Renal cortex interstitium (tissue), 11 donors: Measurements from ENCODE around the gene SLCO4A1. TPM values are rescaled to one million over a fixed set of nuclear protein-coding genes. Genes with fewer than 3 reads are reported as not detected.

Source experiments
- DNase-seq, 11 donors: peaks; one replicate each; pipeline ENCODE4 v3.0.0-alpha.2; 2013; ENCODE audit warnings: low read depth in 9 of 11, low spot score in 4 of 11; ENCODE audit errors: extremely low read depth in 1 of 11
- polyA plus RNA-seq, 3 donors: library from polyadenylated mRNA; unstranded; fragments of 120-200 nt; gene quantifications; one replicate each; pipeline ENCODE4 v1.2.1, GENCODE V29; 2013; ENCODE audit not compliant: insufficient read length in 3 of 3

The SLCO4A1 gene
- polyA plus RNA-seq, 3 donors: 3.3 to 20.5 (median 4.2) TPM

- DNase-seq: no peak
Measured at GRCh38 chr20:62645613-62646012, 3.3 kb downstream of the SLCO4A1 start.

GRCh38 chr20:62646851-62647520 is 4.7 kb downstream of the SLCO4A1 start:
- no peak for DNase-seq

- DNase-seq: no peak
Measured at GRCh38 chr20:62647521-62648317, 5.4 kb downstream of the SLCO4A1 start.

- DNase-seq: no peak
Measured at GRCh38 chr20:62648318-62648995, 6.2 kb downstream of the SLCO4A1 start.

- DNase-seq: no peak
Measured at GRCh38 chr20:62649140-62649539, 6.8 kb downstream of the SLCO4A1 start.

GRCh38 chr20:62650551-62651284 is 8.4 kb downstream of the SLCO4A1 start:
- DNase-seq: no peak

- no peak for DNase-seq
Measured at GRCh38 chr20:62651285-62652021, 9.2 kb downstream of the SLCO4A1 start.

GRCh38 chr20:62652041-62652893 is 10.0 kb downstream of the SLCO4A1 start:
- peak; percentile 75 to 93 (median 83) for DNase-seq

GRCh38 chr20:62652894-62653305 is 10.6 kb downstream of the SLCO4A1 start:
- DNase-seq: no peak

GRCh38 chr20:62653373-62653772 is 11.1 kb downstream of the SLCO4A1 start:
- no peak for DNase-seq

GRCh38 chr20:62653951-62654685 is 11.8 kb downstream of the SLCO4A1 start:
- no peak for DNase-seq

GRCh38 chr20:62655282-62656196 is 13.2 kb downstream of the SLCO4A1 start:
- DNase-seq: no peak

- DNase-seq: no peak
Measured at GRCh38 chr20:62656197-62656918, 14.1 kb downstream of the SLCO4A1 start.

- no peak for DNase-seq
Measured at GRCh38 chr20:62656919-62657588, 14.8 kb downstream of the SLCO4A1 start.

- no peak for DNase-seq
Measured at GRCh38 chr20:62657589-62657942, 15.3 kb downstream of the SLCO4A1 start.
